SU-DHL-6 (cell line): ENCODE results near the gene RYR2.

Experiments
- H2AFZ ChIP-seq: fragments of 200-600 bp; sonication (generic); 2 replicates; pipeline ENCODE4 v1.6.1; 2014; ENCODE audit warnings: low read depth, mild to moderate bottlenecking, moderate library complexity, mixed read lengths, antibody characterized with exemption, low read length; ENCODE audit not compliant: severe bottlenecking
- H3F3A ChIP-seq: fragments of 200-600 bp; shearing (Covaris generic); 2 replicates; pipeline ENCODE4 v1.6.0; 2016; ENCODE audit warnings: antibody characterized with exemption, mild to moderate bottlenecking; ENCODE audit not compliant: insufficient read depth
- H3K27ac ChIP-seq: fragments of 200-600 bp; sonication (generic); 2 replicates; pipeline ENCODE4 v1.5.1; 2016; ENCODE audit warnings: low read depth, mild to moderate bottlenecking, low read length, moderate library complexity, mixed read lengths
- H3K27me3 ChIP-seq: fragments of 200-600 bp; sonication (generic), shearing (Covaris generic); 2 replicates; pipeline ENCODE4 v1.6.0; 2014; ENCODE audit warnings: mild to moderate bottlenecking, low read length
- H3K36me3 ChIP-seq: fragments of 200-600 bp; sonication (generic); 2 replicates; pipeline ENCODE4 v1.6.1; 2014; ENCODE audit warnings: mild to moderate bottlenecking, low read length, mixed read lengths
- H3K4me2 ChIP-seq: fragments of 300-600, 200-600 bp; shearing (Covaris generic), sonication (generic); 2 replicates; pipeline ENCODE4 v1.6.0; 2014; ENCODE audit warnings: low read length, low read depth, mild to moderate bottlenecking; ENCODE audit not compliant: poor library complexity, severe bottlenecking
- H3K4me3 ChIP-seq: fragments of 200-600 bp; sonication (generic); 2 replicates; pipeline ENCODE4 v1.5.1; 2014; ENCODE audit warnings: antibody characterized with exemption, low read length, mild to moderate bottlenecking, mixed read lengths; ENCODE audit not compliant: insufficient read depth, poor library complexity, severe bottlenecking
- H3K79me2 ChIP-seq: fragments of 200-600 bp; sonication (generic); 2 replicates; pipeline ENCODE4 v1.6.1; 2014; ENCODE audit warnings: mild to moderate bottlenecking, low read length, moderate library complexity; ENCODE audit not compliant: insufficient read depth
- H3K9ac ChIP-seq: fragments of 200-600 bp; sonication (generic); 2 replicates; pipeline ENCODE4 v1.7.0; 2014; ENCODE audit warnings: mild to moderate bottlenecking, low read length
- H3K9me2 ChIP-seq: fragments of 200-600 bp; sonication (generic); replicated peaks from 2 replicates; pipeline ENCODE4 v1.6.1; 2014; ENCODE audit warnings: low read length; ENCODE audit not compliant: insufficient read depth
- H3K9me3 ChIP-seq: fragments of 200-600 bp; sonication (generic); 2 replicates; pipeline ENCODE4 v1.6.1; 2014; ENCODE audit warnings: low read length, mixed read lengths; ENCODE audit not compliant: insufficient read depth
- H4K20me1 ChIP-seq: fragments of 200-600 bp; sonication (generic); 2 replicates; pipeline ENCODE4 v1.6.1; 2014; ENCODE audit warnings: low read depth, mild to moderate bottlenecking, antibody characterized with exemption, low read length, moderate library complexity, mixed read lengths
- EZH2phosphoT487 ChIP-seq: fragments of 200-600 bp; sonication (generic), shearing (Covaris generic); conservative IDR thresholded peaks from 2 replicates; pipeline ENCODE4 v1.6.1; 2018; ENCODE audit warnings: mild to moderate bottlenecking, antibody characterized with exemption, low read length, moderate library complexity, mixed read lengths
- TF ChIP-seq, protein P1 (sequence below): fragments of 200-600 bp; sonication (generic); IDR thresholded peaks from one replicate; pipeline ENCODE4 v1.5.1; 2017; ENCODE audit warnings: antibody characterized with exemption, mild to moderate bottlenecking, low read length, moderate library complexity; ENCODE audit not compliant: insufficient read depth, poor library complexity, severe bottlenecking

Gene RYR2

DNA sequence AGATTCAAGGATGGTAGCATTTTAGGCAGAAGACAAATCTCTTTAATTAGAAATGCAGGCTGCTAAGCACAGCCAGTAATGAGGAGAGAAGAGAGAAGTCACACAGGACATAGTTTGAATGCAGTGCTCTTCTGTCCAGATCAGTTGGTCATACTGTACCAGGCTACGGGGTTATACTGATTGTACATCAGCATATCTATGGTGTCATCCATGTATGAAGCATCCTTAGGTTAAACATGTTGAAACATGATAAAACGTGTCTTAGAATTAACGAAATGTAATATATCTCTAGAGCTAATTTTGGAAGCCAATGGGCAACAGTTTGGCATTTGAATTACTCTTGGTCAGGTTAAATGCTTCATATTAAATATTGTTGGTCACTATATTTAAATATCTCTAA is 199.1 kb downstream of the RYR2 start:
- H3K9me2 ChIP-seq, result no peaks in the 10 kb centered on the region
- H3K79me2 ChIP-seq, result no peaks in the 10 kb centered on the region
- no peaks in the 10 kb centered on the region for H3K9me3 ChIP-seq
- no peaks in the 10 kb centered on the region for H3K27me3 ChIP-seq
- H3K36me3 ChIP-seq, result no peaks in the 10 kb centered on the region
- no peak overlapping the region for H3K9ac ChIP-seq
- H3F3A ChIP-seq, result no peaks in the 10 kb centered on the region
- no peak overlapping the region for H3K4me3 ChIP-seq
- H3K4me2 ChIP-seq, result no peak overlapping the region
- no peak overlapping the region for H2AFZ ChIP-seq
- no peaks in the 10 kb centered on the region for H4K20me1 ChIP-seq
- TF ChIP-seq, protein P1, sequence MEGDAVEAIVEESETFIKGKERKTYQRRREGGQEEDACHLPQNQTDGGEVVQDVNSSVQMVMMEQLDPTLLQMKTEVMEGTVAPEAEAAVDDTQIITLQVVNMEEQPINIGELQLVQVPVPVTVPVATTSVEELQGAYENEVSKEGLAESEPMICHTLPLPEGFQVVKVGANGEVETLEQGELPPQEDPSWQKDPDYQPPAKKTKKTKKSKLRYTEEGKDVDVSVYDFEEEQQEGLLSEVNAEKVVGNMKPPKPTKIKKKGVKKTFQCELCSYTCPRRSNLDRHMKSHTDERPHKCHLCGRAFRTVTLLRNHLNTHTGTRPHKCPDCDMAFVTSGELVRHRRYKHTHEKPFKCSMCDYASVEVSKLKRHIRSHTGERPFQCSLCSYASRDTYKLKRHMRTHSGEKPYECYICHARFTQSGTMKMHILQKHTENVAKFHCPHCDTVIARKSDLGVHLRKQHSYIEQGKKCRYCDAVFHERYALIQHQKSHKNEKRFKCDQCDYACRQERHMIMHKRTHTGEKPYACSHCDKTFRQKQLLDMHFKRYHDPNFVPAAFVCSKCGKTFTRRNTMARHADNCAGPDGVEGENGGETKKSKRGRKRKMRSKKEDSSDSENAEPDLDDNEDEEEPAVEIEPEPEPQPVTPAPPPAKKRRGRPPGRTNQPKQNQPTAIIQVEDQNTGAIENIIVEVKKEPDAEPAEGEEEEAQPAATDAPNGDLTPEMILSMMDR, result no peak
- TF ChIP-seq EZH2phosphoT487, result no peak
- H3K27ac ChIP-seq, result no peak overlapping the region

DNA sequence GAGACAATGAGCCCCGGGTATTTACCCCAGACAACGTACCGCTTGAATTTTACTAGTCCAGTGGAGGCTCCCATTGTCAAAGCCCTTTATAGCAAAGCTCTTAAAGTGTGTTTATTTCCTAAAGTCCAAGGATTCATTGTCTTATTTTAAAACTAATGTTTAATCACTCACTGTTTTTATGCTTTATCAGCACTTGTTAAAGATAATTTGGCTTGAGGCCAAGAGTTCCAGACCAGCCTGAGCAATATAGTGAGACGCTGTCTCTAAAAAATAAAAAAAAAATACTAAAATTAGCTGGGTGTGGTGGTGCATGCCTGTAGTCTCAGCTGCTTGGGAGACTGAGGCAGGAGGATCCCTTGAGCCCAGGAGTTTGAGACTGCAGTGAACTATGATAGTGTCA is 202.8 kb downstream of the RYR2 start:
- H3F3A ChIP-seq, result no peaks in the 10 kb centered on the region
- no peaks in the 10 kb centered on the region for H3K79me2 ChIP-seq
- H3K4me2 ChIP-seq, result no peak overlapping the region
- no peaks in the 10 kb centered on the region for H3K9me3 ChIP-seq
- no peaks in the 10 kb centered on the region for H3K27me3 ChIP-seq
- H3K9me2 ChIP-seq, result no peaks in the 10 kb centered on the region
- no peak overlapping the region for H3K27ac ChIP-seq
- H3K4me3 ChIP-seq, result no peak overlapping the region
- H3K9ac ChIP-seq, result no peak overlapping the region
- H3K36me3 ChIP-seq, result no peaks in the 10 kb centered on the region
- H4K20me1 ChIP-seq, result no peaks in the 10 kb centered on the region
- TF ChIP-seq, protein P1, result no peak
- no peak for TF ChIP-seq EZH2phosphoT487
- no peak overlapping the region for H2AFZ ChIP-seq

DNA sequence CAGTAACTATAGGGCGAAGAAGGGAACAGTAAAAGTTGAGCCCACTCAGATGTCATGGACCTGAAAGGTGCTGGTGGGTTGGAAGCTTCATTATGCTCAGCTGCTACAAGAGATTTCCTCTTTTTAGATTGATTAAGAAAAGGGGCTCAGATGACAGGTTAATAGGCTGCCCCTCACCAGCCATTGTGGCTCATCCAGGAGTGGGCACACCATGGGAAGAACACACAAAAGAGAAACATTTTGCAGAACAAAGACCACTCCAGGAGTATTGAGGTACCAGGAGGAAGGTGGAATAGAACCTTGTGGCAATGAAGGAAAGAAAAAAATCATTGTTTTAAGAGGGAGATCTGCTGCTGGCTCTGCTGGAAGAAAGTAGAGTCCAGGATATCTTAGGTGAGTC is 205.5 kb downstream of the RYR2 start:
- H3K27me3 ChIP-seq, result no peaks in the 10 kb centered on the region

More for the DNA sequence above, 205.5 kb downstream of the RYR2 start:
- Histone ChIP-seq H3K4me2 (no peak overlapping the region), H3F3A (no peaks in the 10 kb centered on the region), H3K79me2 (no peaks in the 10 kb centered on the region), H4K20me1 (no peaks in the 10 kb centered on the region), H3K4me3 (no peak overlapping the region), H3K9ac (no peak overlapping the region), H3K27ac (no peak overlapping the region), H3K9me2 (no peaks in the 10 kb centered on the region), H2AFZ (no peak overlapping the region), H3K9me3 (no peaks in the 10 kb centered on the region), H3K36me3 (no peaks in the 10 kb centered on the region)
- no peak for TF ChIP-seq EZH2phosphoT487
- TF ChIP-seq, protein P1, result no peak
